Stimulated activated CD8-positive, alpha-beta memory T cell treated with anti-CD3 and anti-CD28 coated beads, Interleukin-15, amount 100 ng/mL, for 1 hour (primary cell): ENCODE measurements around the gene DMD.

Source experiments
- DNase-seq: peaks from one replicate; pipeline ENCODE4 v3.0.0-alpha.2; 2020; ENCODE audit warnings: low read depth

The DMD gene

DNA sequence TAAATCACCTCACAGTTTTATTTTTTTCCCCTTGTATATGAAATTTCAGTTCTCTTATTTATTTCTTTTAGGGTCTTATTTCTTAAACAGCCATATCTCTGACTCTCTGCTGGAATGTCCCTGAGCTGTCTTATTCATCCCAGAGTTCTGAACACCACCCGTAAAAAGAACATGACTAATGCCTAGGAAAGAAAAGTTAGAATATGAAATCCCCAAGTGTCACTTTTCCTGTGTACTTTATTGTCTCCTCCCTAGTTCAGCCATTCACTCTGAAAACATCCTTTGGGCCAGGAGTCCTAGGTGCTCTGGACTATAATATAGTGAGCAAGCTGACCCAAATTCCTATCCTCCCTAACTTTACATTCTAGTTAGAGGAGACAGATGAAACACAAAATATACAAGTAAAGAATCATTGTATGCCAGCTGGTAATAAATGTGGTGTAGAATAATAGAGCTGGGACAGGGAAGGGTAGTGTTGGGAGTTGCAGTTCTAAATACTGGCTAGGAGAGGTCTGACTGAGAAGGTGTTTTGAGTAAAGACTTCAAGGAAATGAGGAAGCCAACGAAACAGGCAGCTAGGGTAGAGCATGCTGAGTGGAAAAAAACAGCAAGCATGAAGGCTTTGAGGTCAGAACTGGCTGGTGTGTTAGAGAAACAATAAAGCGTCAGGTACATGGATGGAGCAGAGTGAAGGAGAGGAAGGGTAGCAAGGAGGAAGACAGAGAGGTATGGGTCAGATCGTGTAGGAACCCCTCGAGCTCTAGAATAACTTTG, 2098.9 kb downstream of the DMD start:
- no peak for DNase-seq

DNA sequence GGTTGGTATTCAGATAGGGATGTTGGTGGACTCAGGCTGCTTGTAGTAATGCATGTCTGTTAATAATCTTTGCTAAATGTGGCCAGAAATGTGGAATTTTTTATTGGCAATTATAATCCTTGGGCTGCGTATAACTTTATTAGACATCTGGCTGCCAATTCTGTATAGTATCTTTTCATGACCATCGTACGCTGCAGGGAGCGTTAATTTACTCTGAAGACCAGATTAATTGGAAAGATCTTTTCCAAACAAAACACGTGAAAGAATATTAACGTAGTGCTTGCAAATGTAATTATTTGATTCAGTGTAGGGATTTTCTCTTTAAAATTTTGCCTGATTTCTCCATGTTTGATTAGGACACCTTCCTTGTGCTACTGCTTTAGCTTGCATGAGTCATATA, 2100.7 kb downstream of the DMD start:
- DNase-seq: no peak

DNA sequence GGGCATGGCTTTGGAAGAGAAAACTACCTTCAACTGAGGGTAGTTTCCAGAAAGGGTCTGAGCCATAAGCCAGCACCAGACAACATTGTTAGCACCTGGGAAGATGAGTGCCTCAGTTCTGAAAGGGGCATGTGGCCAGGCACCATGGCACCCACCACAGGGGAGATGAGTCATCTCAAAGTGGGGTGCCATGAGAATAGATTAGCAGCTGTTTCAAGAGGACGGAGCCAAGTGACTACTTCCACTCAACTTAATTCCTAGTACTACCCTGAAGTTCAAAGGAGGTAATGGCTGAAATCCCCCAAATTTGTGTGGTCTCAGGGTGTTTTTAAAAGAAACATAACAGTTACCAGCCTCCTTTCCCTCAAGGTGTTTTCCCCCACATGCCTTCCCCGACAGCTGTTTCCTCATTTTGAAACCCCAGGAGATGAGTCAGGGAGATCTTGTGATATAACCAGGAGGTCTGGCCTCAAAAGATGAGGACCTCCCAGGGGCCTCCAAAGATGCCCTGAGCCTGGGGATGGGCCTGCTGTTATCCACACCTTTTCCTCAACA, 2111.7 kb downstream of the DMD start:
- DNase-seq: no peak

DNA sequence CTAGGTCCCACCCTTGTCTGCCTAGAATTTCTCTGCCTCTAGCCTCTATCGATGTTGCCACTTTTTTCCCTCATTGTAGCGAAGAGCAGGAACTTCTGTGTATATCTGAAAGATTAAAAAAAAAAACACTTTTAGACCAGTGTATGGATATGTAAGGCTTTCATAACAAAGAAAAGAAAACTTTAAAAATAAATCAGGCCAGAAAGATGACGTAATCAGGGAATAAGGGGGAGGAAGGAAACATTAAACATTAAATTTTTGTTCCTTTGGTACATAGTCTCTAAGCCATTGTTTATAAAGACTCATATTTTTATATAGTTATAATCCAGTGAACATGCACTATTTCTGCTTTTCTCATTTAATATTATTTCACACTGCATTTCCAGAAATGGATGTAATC, 2113.3 kb downstream of the DMD start:
- DNase-seq: no peak

DNA sequence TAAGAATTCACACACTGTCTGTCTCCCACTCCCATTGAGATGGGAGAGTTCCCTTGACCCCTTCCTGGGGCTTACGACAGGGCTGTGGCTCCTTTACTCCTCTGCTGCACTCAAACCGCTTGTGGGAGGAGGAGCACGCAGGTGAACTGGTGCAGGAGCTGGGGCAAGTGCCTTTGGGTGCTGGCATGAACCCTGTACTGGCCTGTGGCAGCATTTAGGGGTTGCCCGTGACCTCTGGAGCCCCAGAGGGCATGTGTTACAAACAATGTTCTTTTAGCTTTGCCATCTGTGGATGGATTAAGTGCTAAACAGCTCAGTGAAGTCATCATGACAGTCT, 2117.7 kb downstream of the DMD start:
- DNase-seq: no peak

DNA sequence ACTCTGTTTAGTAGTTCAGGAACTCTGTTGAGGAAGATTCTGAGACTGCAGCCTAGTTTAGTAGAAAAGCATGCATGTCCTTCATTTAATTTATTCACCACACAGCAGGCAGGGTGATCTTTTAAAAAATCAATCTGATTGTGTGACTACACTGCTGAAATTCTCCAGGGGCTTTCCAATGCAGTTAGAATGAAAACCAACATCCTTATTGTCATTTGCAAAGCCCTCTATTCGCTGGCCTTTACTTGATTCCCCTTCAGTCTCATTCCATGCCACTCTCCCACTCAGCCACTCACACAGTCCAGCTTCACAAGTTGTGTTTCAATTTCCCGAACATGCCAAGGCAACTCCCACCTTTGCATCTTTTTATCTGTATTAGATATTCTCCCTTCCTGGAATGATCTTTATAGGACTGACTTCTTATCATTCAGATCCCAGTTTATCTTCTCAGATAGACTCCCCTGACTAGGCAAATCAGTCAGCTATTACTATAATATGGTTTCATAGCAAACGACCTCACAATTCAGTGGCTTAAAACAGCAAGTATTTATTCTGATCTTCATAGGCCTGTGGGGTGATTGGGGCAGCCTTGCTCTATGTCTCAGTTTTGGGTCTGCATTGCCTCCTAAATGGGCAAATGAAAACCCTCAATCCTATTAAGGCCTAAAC, 2118.2 kb downstream of the DMD start:
- DNase-seq: no peak

DNA sequence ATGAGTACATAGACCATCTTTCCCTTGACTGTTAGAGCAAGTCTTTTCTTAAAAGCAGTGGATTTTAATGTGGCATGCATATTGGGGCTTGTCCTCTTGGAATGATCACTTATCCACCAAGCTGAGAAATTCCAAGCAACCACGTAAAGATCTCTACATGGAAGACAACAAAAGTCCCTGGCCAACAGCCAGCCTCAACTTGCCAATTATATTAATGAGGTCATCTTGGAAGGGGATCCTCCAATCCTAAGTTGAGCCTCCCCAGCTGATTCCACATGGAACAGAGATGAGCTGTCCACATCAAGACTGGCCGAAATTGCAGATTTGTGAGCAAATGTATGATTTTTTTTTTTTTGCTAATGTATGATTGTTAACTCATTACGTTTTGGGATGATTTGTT, 2118.9 kb downstream of the DMD start:
- DNase-seq: no peak

DNA sequence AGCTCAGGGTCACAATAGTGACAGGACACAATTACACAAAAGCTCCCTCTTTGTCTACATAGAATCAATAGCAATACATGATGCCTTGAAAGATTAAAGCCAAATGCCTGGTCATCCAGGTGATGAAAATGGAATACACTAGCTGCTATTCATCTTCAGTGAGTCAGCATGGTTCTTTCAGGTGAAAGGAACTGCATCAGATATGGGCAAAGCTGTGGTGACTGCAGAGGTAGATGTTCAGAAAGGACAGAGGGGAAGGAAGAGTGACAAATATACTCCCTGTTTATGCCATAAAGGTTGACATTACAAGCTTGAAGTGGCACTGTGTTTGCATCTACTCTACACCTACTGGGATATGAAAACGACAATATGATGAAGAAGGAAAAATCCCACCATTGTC, 2119.5 kb downstream of the DMD start:
- no peak for DNase-seq

DNA sequence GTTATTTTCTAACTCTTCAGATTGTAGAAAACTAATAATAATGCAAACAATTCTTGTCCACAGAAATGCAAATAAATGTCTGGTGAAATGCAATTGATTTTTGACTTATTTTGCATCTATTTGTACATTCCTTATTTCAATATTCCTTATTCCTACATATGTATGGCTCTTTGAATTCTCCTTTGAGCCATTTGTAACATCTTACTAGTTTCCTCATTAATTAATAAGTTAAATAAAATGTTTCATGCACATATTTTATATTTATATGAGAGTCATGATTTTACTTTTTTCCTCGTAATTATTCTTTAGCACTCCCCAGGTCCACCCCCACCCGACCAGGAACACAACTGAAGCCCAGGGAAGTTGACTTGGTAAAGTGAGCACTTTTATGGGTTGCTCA, 2136.8 kb downstream of the DMD start:
- no peak for DNase-seq

DNA sequence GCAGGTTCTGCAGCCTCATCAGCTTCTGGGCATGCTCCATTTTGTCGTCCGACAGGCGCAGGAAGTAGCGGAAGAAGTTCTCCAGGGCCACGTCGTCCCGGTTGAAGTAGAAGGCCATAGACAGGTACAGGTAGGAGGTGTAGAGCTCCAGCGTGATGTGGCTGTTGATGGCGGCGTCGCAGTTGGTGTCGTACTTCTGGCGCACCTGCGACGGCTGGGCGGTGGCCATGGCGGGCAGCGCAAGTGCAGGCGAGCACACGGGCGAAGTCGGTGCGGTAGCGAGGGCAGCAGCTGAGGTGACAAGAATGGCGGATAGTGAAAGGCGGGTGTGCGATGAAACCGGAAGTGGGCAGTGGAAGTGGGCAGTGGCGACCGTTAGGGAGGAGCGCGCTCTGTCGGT, 2139.6 kb downstream of the DMD start, which contains the start of gene FTHL17:
FTHL17 (minus strand) TSS at position 317 of the 400 bp plus-strand sequence; CDS start at position 229, 88 bp downstream.
- DNase-seq: no peak

DNA sequence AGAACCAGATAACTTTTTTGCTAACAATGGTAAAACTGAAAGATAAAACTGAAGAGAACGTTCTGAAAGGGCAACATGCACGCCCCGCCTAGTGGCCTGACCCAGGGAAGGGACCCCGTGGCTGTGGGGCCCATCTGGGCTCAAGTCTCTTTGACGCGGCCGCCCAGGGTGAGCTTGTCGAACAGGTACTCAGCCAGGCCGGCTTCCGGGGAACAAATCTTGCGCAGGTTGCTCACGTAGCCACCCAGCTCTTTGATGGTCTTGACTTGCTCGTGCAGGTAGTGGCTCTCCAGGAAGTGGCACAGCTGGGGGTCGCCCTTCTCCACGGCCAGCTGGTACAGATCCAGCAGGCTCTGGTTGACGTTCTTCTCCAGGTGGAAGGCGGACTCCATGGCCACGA, 2140.1 kb downstream of the DMD start:
- DNase-seq: no peak

DNA sequence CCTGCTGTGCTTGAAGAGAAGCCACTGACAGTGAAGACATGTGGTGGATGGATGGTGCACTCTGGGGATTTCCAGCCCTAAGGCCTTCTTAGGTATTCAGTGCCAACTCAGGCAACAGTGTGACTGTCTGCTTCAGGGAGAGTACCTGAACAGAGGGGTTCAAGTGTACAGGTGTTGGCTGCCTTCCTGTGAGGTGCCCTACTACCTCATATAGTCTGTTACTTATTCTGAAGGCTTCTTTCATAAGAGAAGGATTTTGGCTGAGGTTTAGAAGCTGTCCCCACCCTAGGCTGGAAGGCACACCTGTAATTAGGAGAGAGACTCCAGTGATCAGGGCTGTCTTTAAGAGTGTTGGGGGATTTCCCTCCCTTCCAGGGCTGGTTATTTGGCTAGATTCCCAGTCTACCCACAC, 2141.3 kb downstream of the DMD start:
- no peak for DNase-seq
